Urinary bladder (tissue), 4 donors: ENCODE measurements around the gene COX20. TPM values are rescaled to one million over a fixed set of nuclear protein-coding genes. Genes with fewer than 3 reads are reported as not detected.
"Not testable (repeated sequence)": the region's sequence is repeated elsewhere in the genome, so short reads cannot be mapped to it uniquely, and the experiment has no call there.

Experiments used
- DNase-seq: peaks from one replicate; pipeline ENCODE4 v3.0.0-alpha.2; 2015; ENCODE audit errors: extremely low spot score
- H3K27ac ChIP-seq: one replicate; pipeline ENCODE4 v1.5.1; 2013; ENCODE audit warnings: low read depth, mild to moderate bottlenecking, moderate library complexity
- H3K36me3 ChIP-seq: one replicate; pipeline ENCODE4 v1.6.1; 2013; ENCODE audit warnings: mild to moderate bottlenecking, moderate library complexity; ENCODE audit not compliant: insufficient read depth
- H3K4me1 ChIP-seq: one replicate; pipeline ENCODE4 v1.6.1; 2013; ENCODE audit warnings: mild to moderate bottlenecking, moderate library complexity; ENCODE audit not compliant: insufficient read depth
- H3K4me3 ChIP-seq: one replicate; pipeline ENCODE4 v1.5.1; 2013; ENCODE audit warnings: low read depth, low read length
- WGBS: extraction: QIAGEN DNeasy Blood & Tissue Kit; methylation state at CpG from one replicate; pipeline ENCODE4 v1.1.7; 2013; 5-methylcytosine and 5-hydroxymethylcytosine counted together
- polyA plus RNA-seq: library from polyadenylated mRNA; stranded (reverse); fragments of 200-250 nt; gene quantifications from one replicate; pipeline ENCODE4 v1.2.3, GENCODE V29; 2013
- total RNA-seq: library from RNA; depleted of rRNA; stranded (reverse); fragments of >200 nt; gene quantifications from one replicate; pipeline ENCODE4 v1.2.3, GENCODE V29; 2014
- donor health status: healthy with polysubstance abuse.
- donor health status: healthy.

The COX20 gene, protein sequence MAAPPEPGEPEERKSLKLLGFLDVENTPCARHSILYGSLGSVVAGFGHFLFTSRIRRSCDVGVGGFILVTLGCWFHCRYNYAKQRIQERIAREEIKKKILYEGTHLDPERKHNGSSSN
- total RNA-seq, result 48.0 TPM
- polyA plus RNA-seq, result 62.6 TPM

DNA sequence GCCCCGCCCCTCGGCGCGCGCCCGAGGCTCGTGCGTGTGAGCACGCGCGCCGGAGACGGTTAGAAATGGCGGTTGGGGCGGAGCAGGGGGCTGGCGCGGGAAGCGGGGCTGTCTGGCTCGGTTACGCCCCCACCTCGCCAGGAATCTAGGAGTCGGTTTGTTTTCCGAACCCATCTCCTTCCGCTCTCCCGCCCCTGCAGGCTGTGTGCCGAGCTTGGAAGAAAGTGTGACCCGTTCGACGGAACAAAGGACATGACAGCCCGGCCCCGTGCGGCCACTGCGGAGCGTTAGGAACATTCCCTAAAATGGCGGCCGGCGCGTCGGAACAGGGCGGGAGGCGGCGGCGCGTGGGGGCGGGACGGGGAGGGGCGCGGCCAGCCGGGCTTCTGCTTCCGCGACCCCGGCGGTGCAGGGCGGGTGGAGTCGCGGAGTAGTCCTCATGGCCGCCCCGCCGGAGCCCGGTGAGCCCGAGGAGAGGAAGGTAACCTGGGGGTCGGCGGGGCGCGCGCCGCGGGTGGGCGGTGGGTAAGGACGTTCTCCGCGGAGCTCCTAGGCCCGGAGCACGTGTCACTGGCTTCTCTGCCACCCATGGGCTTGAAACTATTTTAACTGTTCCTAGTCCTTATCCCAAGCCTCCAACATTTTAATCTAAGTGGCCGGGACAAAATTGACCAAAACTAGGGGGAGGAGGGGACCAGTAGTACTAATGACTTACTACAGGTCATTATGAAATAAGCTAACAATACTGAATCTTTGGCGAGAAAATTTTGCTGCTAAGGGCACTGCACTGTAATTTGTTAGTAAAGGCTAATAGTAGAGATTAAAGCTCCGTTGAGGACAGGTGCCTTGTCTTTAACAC is at the start of gene COX20:
Gene COX20 (plus strand): TSS at position 383 of the 859 bp plus-strand sequence. CDS start 57 bp downstream, at position 440.
- under 1% methylated on average over 77 of the region's 77 CpGs for WGBS
- Histone ChIP-seq H3K27ac (peak within 1 kb of the TSS; percentile 97), H3K4me1 (peaks cover 1% of the 10 kb centered on the region), H3K36me3 (no peaks in the 10 kb centered on the region), H3K4me3 (peak within 1 kb of the TSS; percentile 47)
- peak; percentile 85 for DNase-seq

DNA sequence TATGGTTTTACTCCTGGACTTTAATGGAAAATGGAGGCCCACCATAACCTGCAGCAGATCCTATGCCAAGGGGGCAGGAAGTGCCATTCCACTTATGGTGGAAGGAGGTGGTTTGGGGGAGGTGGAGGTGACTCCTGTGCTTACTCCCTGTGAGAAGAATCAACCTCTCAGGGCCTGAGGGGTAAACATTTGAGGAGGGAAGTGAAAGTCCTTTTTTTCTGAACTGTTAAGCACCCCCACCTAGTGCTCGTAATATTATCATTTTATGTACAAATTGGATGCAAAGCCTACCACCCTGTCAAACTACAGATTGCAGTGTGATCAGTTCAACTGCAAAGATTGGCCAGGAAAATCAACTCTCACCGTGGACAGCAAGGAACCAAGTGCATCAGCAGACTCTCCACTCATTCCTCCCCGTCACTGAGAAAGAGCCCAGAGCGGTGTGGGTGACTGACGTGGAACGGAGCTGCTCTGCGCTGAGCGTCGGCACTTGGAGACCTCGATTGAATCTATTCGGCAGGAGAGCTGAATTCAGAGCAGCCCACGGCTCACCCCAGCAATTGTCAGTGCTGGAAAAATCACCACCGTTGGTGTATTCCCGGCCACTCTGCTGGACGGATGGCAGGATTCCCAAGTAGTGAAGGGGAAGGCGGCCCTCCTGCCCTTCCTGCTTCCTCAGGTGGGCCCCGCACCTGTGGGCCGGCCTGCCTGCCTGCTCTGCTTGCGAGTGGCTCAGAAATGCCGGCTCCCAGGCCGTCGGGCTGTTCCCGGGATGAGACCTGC is 46.8 kb upstream of the COX20 start:
- Histone ChIP-seq H3K4me1 (no peaks in the 10 kb centered on the region), H3K27ac (no peak overlapping the region), H3K4me3 (no peak overlapping the region), H3K36me3 (no peaks in the 10 kb centered on the region)
- 79% methylated on average over 23 of the region's 23 CpGs for WGBS
- DNase-seq, result no peak

DNA sequence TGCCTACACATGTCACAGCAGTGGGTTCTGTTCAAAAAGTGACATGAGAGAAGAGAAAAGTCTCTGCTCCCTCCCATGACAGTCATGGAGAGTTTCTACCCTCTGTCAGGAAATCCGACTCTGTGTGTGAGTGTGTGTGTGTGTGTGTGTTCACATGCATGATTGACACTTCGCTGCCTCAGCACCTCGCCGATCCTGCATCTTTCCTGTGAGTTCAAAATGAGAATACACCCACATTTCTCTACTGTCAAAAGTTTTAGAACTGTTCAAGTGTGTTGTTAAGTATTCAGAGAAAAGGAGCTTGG is 46.2 kb upstream of the COX20 start:
- no peaks in the 10 kb centered on the region for H3K4me1 ChIP-seq
- H3K27ac ChIP-seq, result no peak overlapping the region
- DNase-seq, result no peak
- H3K36me3 ChIP-seq, result no peaks in the 10 kb centered on the region
- H3K4me3 ChIP-seq, result no peak overlapping the region
- WGBS, result 87% methylated on average over 4 of the region's 4 CpGs

DNA sequence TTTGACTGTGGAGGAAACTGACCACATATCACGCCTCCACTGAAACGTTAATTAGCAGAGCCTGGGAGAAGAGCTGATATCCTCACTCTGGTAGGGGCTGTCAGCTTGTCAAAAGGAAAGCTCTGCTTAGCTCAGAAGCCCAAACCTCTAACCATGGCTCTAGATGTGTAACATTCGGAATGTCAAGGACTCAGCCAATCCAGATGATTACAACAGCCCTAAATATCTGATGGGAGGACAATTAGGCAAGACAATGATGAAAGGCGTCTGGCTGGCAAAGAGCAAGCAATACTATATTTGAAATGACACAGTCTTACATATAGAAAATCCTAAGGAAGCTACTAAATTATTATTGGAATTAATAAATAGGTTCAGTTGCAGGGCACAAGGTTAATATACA is 45.7 kb upstream of the COX20 start:
- Histone ChIP-seq H3K36me3 (no peaks in the 10 kb centered on the region), H3K27ac (no peak overlapping the region), H3K4me1 (no peaks in the 10 kb centered on the region), H3K4me3 (no peak overlapping the region)
- no peak for DNase-seq
- WGBS, result 78% methylated on average over 4 of the region's 4 CpGs

DNA sequence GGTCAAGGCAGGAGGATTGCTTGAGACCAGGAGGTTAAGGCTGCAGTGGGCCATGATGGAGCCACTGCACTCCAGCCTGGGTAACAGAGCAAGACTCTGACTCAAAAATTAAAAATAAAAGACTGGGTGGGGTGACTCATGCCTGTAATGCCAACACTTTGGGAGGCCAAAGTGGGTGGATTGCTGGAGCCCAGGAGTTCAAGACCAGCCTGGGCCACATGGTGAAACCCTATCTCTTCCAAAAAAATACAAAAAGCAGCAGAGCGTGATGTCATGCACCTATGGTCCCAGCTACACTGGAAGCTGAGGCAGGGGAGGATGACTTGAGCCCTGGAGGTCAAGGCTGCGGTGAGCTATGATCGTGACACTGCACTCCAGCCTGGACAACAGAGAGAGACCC is 44.4 kb upstream of the COX20 start:
- no peaks in the 10 kb centered on the region for H3K4me1 ChIP-seq
- DNase-seq, result no peak
- H3K36me3 ChIP-seq, result no peaks in the 10 kb centered on the region
- no peak overlapping the region for H3K4me3 ChIP-seq
- H3K27ac ChIP-seq, result no peak overlapping the region
- WGBS, result 98% methylated on average over 3 of the region's 3 CpGs

DNA sequence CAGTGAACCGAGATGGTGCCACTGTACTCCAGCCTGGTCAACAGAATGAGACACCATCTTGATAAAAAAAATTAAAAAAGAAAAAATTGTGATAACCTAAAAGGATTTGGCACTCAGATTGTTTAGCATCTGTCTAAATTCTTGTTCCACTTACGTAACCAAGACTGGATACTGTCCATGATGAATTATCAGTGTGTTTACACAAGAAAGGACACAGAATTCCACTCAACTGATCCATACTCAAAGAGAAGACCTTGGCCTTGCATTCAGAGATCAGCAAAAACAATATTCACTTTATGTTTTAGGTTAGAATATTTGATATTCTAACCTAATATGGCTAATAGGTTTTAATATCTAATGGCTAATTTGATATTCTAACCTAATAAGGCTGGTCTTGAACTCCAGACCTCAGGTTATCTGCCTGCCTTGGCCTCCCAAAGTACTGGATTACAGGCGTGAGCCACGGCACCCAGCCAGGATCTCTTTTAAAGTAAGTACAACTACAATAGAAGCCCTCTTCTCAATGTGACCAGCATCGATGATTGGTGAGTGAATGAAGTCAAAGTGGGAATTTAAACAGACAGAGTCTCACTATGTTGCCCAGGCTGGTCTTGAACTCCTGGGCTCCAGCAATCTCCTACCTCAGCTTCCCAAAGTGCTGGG is 43.1 kb upstream of the COX20 start:
- DNase-seq, result no peak
- H3K27ac ChIP-seq, result no peak overlapping the region
- WGBS, result 45% methylated on average over 5 of the region's 5 CpGs
- H3K4me1 ChIP-seq, result no peaks in the 10 kb centered on the region
- no peak overlapping the region for H3K4me3 ChIP-seq
- H3K36me3 ChIP-seq, result no peaks in the 10 kb centered on the region

DNA sequence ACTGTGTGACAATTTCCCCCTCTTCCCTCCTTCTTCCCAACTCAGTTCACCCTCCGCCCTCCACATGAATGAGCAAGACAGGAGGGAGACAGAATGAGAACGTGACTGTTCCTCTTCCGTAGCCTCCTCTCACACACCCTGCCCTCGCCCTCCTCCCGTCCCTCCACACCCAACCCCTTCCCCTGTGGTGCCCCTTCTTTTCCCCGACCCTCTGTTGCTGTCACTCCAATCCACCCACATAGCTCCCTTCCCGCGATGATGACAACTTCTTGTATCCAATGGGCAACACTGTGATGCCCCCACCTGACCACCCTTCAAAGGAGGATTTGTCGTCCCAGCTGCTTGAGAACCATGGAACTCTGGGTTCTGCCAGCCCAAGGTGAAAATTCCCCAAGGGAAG is 41.4 kb upstream of the COX20 start:
- no peaks in the 10 kb centered on the region for H3K4me1 ChIP-seq
- WGBS, result 98% methylated on average over 9 of the region's 9 CpGs
- no peak for DNase-seq
- H3K36me3 ChIP-seq, result no peaks in the 10 kb centered on the region
- no peak overlapping the region for H3K27ac ChIP-seq
- no peak overlapping the region for H3K4me3 ChIP-seq

DNA sequence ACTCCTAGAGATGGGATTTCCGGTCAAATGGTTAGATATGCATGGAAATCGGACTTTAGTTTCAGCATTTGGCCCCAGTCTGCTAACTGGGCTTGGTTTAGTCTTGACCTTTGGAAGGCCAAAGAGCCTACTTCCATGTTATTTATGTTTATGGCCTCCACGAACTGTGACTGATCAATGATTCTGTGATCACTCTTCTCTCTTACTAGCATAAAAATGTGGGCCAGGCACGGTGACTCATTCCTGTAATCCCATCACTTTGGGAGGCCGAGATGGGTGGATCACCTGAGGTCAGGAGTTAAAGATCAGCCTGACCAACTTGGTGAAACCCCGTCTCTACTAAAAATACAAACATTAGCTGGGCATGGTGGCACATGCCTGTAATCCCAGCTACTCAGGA is 40.9 kb upstream of the COX20 start:
- WGBS, result 87% methylated on average over 6 of the region's 6 CpGs
- H3K27ac ChIP-seq, H3K4me3 ChIP-seq, H3K4me1 ChIP-seq, DNase-seq, H3K36me3 ChIP-seq: not testable (repeated sequence)

DNA sequence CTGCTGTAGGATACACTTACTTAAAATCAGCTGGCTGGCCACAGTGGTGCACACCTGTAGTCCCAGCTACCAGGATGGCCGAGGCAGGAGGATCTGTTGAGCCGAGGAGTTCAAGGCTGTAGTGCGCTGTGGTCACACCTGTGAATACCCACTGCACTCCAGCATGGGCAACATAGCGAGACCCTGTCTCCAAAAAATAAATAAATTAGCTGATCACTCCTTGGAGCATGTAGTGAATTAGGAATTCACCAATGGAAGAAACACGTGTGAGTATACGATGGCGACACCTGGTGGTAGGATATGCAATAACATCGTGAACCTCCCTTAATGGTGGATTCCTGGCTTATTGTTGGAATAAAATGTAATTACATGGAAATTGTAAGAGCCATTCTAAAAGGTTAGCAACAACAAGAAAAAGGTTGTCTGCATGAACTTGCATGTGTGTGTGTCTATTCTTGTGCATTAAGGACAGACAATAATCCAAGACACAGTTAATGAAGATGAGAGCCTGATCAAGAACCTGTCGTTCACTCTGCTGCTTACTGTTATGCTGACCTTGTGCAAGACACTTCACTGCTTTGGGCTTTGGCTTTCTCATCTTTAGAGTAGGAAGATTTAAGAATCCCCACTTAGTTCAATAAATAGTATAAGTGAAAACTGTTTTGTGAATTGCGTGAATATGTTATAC is 38.6 kb upstream of the COX20 start:
- H3K27ac ChIP-seq, result no peak overlapping the region
- WGBS, result 43% methylated on average over 10 of the region's 10 CpGs
- no peak overlapping the region for H3K4me3 ChIP-seq
- no peaks in the 10 kb centered on the region for H3K4me1 ChIP-seq
- no peaks in the 10 kb centered on the region for H3K36me3 ChIP-seq
- peak; percentile 21 for DNase-seq

DNA sequence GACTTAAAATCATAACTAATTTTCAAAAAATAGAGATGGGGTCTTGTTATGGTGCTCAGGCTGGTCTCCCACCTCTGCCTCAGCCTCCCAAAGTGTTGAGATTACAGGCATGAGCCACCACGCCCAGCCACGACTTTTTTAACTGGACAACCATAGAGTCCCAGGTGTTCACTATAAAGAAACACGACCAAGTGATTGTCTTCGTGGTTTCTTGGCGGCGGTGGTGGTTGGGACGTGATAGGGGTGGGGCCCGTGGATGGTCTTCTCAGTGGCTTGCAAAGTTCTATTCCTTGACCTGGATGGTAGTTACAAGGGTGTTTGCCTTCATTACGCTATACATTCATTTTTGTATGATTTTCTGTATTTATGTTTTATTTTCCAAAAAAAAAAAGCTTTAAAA is 34.6 kb upstream of the COX20 start:
- H3K36me3 ChIP-seq, result no peaks in the 10 kb centered on the region
- no peak overlapping the region for H3K27ac ChIP-seq
- WGBS, result 89% methylated on average over 9 of the region's 9 CpGs
- no peak for DNase-seq
- H3K4me3 ChIP-seq, result no peak overlapping the region
- H3K4me1 ChIP-seq, result no peaks in the 10 kb centered on the region

DNA sequence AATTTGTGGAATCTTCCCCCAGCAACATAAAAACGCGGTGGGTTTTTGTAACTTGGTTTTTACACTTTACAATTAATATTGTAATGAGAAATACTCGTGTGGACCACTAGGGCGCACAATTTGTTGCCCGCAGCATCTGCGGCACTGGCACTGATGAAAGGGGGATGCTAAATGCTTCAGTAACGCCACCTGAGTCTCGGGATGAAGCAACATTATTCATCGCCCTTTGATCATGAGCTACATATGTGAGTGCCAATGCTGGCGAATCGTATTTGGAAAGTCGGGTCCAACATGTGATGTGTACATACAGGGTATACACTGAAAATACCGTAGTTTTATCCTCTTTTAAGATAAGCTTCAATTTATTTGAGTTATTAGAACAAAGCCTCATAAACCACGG is 34.2 kb upstream of the COX20 start:
- H3K27ac ChIP-seq, result no peak overlapping the region
- no peak for DNase-seq
- WGBS, result 61% methylated on average over 14 of the region's 14 CpGs
- no peaks in the 10 kb centered on the region for H3K4me1 ChIP-seq
- H3K36me3 ChIP-seq, result no peaks in the 10 kb centered on the region
- no peak overlapping the region for H3K4me3 ChIP-seq

DNA sequence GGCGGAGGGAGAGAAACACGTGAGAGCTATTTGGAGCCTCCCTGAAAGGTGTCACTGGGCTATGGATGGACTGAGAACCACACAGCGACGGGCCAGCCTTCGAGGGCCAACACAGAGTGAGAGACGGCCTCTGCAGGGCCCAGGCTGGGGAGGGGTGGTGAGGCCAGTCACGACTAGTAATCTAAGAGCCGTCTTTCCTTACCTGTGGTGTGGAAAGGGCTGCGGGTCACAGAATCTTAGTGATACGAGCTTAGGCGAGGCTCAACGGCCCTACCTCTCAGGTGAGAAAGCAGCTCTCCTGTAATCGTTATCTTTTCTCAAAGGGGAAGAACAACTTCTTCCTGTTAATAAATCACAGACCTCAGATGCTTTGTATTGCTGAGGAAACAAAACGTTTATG is 33.4 kb upstream of the COX20 start:
- no peaks in the 10 kb centered on the region for H3K36me3 ChIP-seq
- WGBS, result 63% methylated on average over 14 of the region's 14 CpGs
- no peak overlapping the region for H3K4me3 ChIP-seq
- no peaks in the 10 kb centered on the region for H3K4me1 ChIP-seq
- no peak for DNase-seq
- H3K27ac ChIP-seq, result no peak overlapping the region

DNA sequence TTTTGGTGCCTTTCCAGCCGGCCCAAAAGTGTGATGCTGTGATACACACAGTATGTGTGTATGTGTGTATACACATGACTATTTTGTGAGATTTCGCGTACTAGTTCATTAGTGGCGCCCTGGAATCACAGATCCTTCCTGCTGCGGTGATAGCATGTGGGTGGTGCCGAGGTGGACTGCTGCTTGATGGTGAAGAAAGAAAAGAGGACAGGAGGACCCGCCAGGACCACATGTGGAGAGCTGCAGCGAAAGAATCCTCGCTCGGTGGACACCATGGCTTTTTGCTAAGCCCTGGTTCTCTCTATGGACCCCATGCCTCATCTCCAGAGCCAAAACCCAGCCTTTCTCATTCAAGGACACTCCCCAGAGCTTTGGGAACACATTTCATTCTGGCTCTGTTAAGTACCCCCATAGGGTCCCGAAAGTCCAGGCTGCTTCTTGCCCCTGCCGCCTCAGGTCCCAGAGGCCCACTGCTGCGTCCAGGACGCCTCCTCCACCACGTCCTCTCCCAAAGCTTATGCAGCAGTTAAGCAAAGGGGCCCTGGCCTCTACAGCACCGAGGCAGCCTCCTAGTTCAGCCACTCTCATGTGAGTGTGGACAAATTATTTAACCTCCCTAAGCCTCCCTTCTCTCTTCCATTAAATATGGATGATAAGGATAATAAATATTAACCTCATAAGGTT is 32.8 kb upstream of the COX20 start:
- Histone ChIP-seq H3K4me1 (no peaks in the 10 kb centered on the region), H3K36me3 (no peaks in the 10 kb centered on the region), H3K27ac (no peak overlapping the region), H3K4me3 (no peak overlapping the region)
- 86% methylated on average over 16 of the region's 16 CpGs for WGBS
- no peak for DNase-seq
